GM12892 (cell line): ENCODE measurements around the gene TTYH2.

Experiments
- POLR2AphosphoS5 ChIP-seq: IDR thresholded peaks from 2 replicates; pipeline ENCODE4 v1.6.1; 2011; ENCODE audit warnings: low read depth, low read length, control low read depth
- TAF1 ChIP-seq: IDR thresholded peaks from 2 replicates; pipeline ENCODE4 v1.6.1; 2011; ENCODE audit warnings: low read depth, mild to moderate bottlenecking, control low read depth, low read length, borderline replicate concordance

- TF ChIP-seq POLR2AphosphoS5: no peak
- TF ChIP-seq TAF1: no peak
Observed at GRCh38 chr17:74230896-74231295, 17.5 kb downstream of the TTYH2 start.
